Kidney (tissue), 14 donors: ENCODE measurements around the gene KRTAP5-4. TPM values are rescaled to one million over a fixed set of nuclear protein-coding genes. Genes with fewer than 3 reads are reported as not detected.
A peak's percentile ranks its signal among the peaks of the same experiment; 100 is the strongest.

Source experiments
- DNase-seq, 5 donors: peaks; one replicate each; pipeline ENCODE4 v3.0.0-alpha.2; 2013 to 2020
- FAIRE-seq: peaks from 2 replicates; lab custom pipeline; 2012; peaks lifted over from hg19 to GRCh38; lab: Jason Lieb, UNC
- H3K27ac ChIP-seq, 2 donors: one replicate each; pipeline ENCODE4 v1.7.0; 2013; ENCODE audit warnings: low read depth in 2 of 2, low read length in 2 of 2, inconsistent platforms in 1 of 2
- H3K27me3 ChIP-seq: one replicate; pipeline ENCODE4 v1.7.1; 2013; ENCODE audit warnings: low read length, inconsistent platforms; ENCODE audit not compliant: control insufficient read depth, insufficient read depth
- H3K36me3 ChIP-seq, 3 donors: one replicate each; pipeline versions ENCODE4 v1.7.0 to v1.7.1; 2013; ENCODE audit warnings: low read length in 3 of 3, control low read depth in 1 of 3, inconsistent platforms in 1 of 3; ENCODE audit not compliant: insufficient read depth in 3 of 3, control insufficient read depth in 2 of 3
- H3K4me1 ChIP-seq, 3 donors: one replicate each; pipeline versions ENCODE4 v1.7.0 to v1.7.1; 2013; ENCODE audit warnings: low read length in 3 of 3, inconsistent platforms in 1 of 3, low read depth in 1 of 3; ENCODE audit not compliant: control insufficient read depth in 2 of 3, insufficient read depth in 2 of 3
- H3K4me3 ChIP-seq, 3 donors: one replicate each; pipeline versions ENCODE4 v1.7.0 to v1.8.1; 2013; ENCODE audit warnings: low read length in 3 of 3, control low read depth in 1 of 3, inconsistent platforms in 1 of 3
- H3K9ac ChIP-seq, 3 donors: one replicate each; pipeline versions ENCODE4 v1.7.0 to v1.7.1; 2013; ENCODE audit warnings: low read length in 3 of 3, control low read depth in 1 of 3, inconsistent platforms in 1 of 3
- H3K9me3 ChIP-seq, 3 donors: one replicate each; pipeline versions ENCODE4 v1.7.0 to v1.7.1; 2013; ENCODE audit warnings: low read length in 3 of 3, control low read depth in 1 of 3, inconsistent platforms in 1 of 3; ENCODE audit not compliant: control insufficient read depth in 2 of 3, insufficient read depth in 1 of 3
- intact Hi-C: fragments of 100-400 bp; cut with DNase I; formaldehyde crosslinking; loops from one replicate; pipeline ENCODE4 v1.11.1; 2022
- polyA plus RNA-seq: library from polyadenylated mRNA; stranded (reverse); fragments of 350-450 nt; fragmentation: Illumina TruSeq; extraction: RNeasy Lipid Tissue Mini Kit (QIAGEN cat#74804); gene quantifications from one replicate; pipeline ENCODE4 v1.2.3, GENCODE V29; 2014; ENCODE audit warnings: low read depth, low replicate concordance; ENCODE audit not compliant: insufficient read depth
- total RNA-seq: library from RNA; stranded (reverse); fragmentation: NEBNext Ultra II Directional; extraction: Animal tissue kit (Norgen Biotek cat#: 25700); gene quantifications from one replicate; pipeline ENCODE4 v1.2.1, GENCODE V29; 2021
- TF ChIP-seq, protein P1 (sequence below): IDR thresholded peaks from 3 replicates; pipeline ENCODE4 v1.5.1; 2012; ENCODE audit warnings: mild to moderate bottlenecking, moderate library complexity, borderline replicate concordance; ENCODE audit not compliant: insufficient read depth; ENCODE audit errors: extremely low read depth
- donor health status: control.
- donor health status: control.
- donor health status: control.
- donor health status: control.
- donor health status: control.
- donor health status: DM: yes; HTN: yes; CAD: no.
- donor health status: Normal renal cell carcinoma (clear cell type).

KRTAP5-4 gene
- total and polyA plus RNA-seq, 2 donors from 2014 or later = not detected

DNA sequence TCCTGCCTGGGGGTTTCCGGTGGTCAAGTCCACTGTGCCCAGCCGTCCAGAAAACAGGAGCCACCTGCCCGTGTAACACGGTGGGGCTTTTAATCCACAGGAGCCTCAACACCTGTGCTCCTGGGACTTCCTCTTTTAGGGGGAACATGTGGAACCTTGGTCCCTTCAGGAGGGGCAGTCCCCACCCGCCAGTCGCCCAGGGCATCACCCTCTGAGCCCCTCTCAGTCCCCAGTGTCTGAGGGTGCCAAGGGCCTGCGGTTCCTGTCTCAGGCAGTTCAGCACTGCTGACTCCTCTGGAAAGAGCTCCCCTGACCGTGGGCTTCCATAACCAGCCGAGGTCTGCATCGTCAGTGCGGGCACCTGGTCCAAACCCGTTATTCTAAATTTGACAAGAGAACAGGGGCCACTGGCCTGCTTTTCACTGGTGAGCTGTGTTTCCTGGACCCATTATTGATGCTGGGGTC, 23.5 kb upstream of the KRTAP5-4 start:
- H3K9ac ChIP-seq = no peak overlapping the region
- no peak overlapping the region for H3K4me3 ChIP-seq
- no peaks in the 10 kb centered on the region for H3K36me3 ChIP-seq
- no peak overlapping the region for H3K27ac ChIP-seq
- FAIRE-seq (no peak), DNase-seq (peak in 1 of 5 donors; percentile 45)
- TF ChIP-seq, protein P1, sequence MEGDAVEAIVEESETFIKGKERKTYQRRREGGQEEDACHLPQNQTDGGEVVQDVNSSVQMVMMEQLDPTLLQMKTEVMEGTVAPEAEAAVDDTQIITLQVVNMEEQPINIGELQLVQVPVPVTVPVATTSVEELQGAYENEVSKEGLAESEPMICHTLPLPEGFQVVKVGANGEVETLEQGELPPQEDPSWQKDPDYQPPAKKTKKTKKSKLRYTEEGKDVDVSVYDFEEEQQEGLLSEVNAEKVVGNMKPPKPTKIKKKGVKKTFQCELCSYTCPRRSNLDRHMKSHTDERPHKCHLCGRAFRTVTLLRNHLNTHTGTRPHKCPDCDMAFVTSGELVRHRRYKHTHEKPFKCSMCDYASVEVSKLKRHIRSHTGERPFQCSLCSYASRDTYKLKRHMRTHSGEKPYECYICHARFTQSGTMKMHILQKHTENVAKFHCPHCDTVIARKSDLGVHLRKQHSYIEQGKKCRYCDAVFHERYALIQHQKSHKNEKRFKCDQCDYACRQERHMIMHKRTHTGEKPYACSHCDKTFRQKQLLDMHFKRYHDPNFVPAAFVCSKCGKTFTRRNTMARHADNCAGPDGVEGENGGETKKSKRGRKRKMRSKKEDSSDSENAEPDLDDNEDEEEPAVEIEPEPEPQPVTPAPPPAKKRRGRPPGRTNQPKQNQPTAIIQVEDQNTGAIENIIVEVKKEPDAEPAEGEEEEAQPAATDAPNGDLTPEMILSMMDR = no peak
- peaks cover 0 to 2% (median 0%) of the 10 kb centered on the region in 3 donors for H3K4me1 ChIP-seq
- no peaks in the 10 kb centered on the region for H3K9me3 ChIP-seq
- intact Hi-C loops = no loop called here
- H3K27me3 ChIP-seq = no peaks in the 10 kb centered on the region

DNA sequence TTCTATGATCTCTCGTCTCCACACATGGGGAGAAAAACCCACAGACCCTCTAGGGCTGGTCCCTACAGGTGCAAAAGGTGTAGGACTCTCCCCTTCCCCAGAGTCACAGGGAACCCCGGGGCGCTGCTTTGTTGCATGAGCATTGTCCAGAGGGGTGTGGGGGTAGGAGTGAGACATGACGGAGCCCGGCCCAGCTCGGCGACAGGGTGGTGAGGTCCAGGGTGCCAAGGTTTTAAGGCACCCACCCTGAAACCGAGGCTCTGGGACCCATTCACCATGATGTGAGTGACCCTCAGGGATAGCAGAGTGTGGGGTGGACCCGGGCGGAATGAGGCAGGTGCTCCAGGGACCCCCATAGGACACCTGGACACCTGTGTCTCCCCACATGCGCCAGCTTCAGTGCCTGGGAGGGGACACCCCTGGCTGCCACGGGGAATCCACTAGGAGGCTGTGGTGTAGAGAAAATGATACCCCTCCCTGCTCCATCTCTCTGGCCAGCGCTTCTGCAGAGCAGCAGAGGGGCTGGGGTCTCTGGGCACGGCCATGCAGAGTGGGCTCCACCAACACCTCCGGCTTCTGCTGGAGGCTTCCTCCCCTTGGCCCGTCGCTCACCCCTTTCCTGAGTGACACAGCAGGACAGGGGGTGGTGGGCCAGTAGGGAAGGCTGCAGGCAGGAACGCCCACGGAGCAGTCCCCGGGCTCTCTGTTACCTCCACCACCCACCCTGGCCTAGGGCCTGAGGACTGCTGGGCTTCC, 22.8 kb upstream of the KRTAP5-4 start:
- Histone ChIP-seq H3K4me1 (no peaks in the 10 kb centered on the region), H3K27me3 (no peaks in the 10 kb centered on the region), H3K27ac (no peak overlapping the region), H3K9ac (no peak overlapping the region), H3K36me3 (no peaks in the 10 kb centered on the region), H3K9me3 (no peaks in the 10 kb centered on the region), H3K4me3 (no peak overlapping the region)
- intact Hi-C loops = no loop called here
- TF ChIP-seq, protein P1 = no peak
- DNase-seq (peak in 1 of 5 donors; percentile 63), FAIRE-seq (no peak)

DNA sequence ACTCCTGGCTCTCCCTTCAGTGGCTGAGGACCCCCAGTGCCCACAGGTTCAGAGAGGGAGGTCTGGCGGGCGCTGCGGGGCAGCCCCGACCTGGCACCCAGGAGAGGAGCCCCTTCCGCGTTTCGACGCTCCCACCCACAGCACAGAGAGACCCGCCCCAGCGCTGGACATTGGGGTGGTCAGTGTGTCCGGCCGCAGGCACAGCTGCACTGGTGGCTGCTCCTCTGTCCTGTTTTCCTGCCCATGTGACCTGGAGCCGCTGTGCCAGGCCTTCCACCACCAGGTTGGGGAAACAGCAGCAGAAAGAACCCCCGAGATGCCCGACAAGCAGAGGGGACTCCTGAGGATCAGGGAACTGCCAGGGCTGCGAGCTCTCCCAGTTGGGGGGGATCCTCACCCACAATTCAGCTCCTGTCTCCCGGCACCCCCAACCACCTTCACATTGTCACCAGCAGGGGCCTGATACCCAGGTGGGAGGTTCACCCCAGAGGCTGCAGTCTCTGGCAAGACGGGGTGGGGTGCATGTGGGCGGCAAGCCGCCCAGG, 21.3 kb upstream of the KRTAP5-4 start:
- FAIRE-seq = no peak
- H3K27me3 ChIP-seq = no peaks in the 10 kb centered on the region
- H3K9ac ChIP-seq = no peak overlapping the region
- no peak overlapping the region for H3K4me3 ChIP-seq
- intact Hi-C loops = no loop called here
- H3K27ac ChIP-seq = no peak overlapping the region
- H3K36me3 ChIP-seq = no peaks in the 10 kb centered on the region
- peak in 1 of 5 donors; percentile 54 for DNase-seq
- no peaks in the 10 kb centered on the region for H3K4me1 ChIP-seq
- TF ChIP-seq, protein P1 = no peak
- H3K9me3 ChIP-seq = no peaks in the 10 kb centered on the region
